ENCODE results near the gene NLRC5.

Gene NLRC5

DNA sequence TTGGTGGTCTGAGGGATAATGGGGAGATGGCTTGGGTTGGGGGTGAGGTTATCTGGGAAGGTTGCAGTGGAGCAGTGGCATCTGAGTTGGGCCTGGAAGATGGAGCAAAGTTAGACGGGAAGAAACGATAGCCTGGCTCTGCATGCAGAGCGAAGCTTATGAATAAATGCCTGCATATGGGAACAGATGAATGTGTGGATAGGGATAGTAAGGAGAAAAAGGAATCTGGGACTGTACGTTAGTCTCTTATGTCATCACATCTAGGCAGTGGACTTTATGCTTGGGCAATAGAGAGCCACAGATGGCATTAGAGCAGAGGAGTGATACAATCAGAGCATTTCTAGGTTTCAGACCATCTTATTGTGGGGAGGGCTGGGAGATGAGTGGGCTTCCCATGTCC is 136.0 kb downstream of the NLRC5 start:
- no peaks in the 10 kb centered on the region for H3K27me3 ChIP-seq (ENCODE audit: low read length)
- no peaks in the 10 kb centered on the region for H3K9me2 ChIP-seq (replicated peaks; ENCODE audit: insufficient read depth, low read length)
- no peak overlapping the region for H3K4me3 ChIP-seq (ENCODE audit: insufficient read depth, low read length, poor library complexity, severe bottlenecking)
- H3K79me2 ChIP-seq (ENCODE audit: insufficient read depth, low read length) = no peaks in the 10 kb centered on the region
- H3K36me3 ChIP-seq (ENCODE audit: low read length) = no peaks in the 10 kb centered on the region
- H3K27ac ChIP-seq (ENCODE audit: low read depth, low read length) = no peak overlapping the region
- no peak overlapping the region for H3K9ac ChIP-seq (ENCODE audit: low read length)
- H3F3A ChIP-seq (ENCODE audit: insufficient read depth) = no peaks in the 10 kb centered on the region
- H2AFZ ChIP-seq (ENCODE audit: low read depth, low read length, severe bottlenecking) = no peak overlapping the region
- no peaks in the 10 kb centered on the region for H4K20me1 ChIP-seq (ENCODE audit: low read depth, low read length)
- H3K4me2 ChIP-seq (ENCODE audit: low read depth, low read length, poor library complexity, severe bottlenecking) = no peak overlapping the region
- TF ChIP-seq, protein P1, sequence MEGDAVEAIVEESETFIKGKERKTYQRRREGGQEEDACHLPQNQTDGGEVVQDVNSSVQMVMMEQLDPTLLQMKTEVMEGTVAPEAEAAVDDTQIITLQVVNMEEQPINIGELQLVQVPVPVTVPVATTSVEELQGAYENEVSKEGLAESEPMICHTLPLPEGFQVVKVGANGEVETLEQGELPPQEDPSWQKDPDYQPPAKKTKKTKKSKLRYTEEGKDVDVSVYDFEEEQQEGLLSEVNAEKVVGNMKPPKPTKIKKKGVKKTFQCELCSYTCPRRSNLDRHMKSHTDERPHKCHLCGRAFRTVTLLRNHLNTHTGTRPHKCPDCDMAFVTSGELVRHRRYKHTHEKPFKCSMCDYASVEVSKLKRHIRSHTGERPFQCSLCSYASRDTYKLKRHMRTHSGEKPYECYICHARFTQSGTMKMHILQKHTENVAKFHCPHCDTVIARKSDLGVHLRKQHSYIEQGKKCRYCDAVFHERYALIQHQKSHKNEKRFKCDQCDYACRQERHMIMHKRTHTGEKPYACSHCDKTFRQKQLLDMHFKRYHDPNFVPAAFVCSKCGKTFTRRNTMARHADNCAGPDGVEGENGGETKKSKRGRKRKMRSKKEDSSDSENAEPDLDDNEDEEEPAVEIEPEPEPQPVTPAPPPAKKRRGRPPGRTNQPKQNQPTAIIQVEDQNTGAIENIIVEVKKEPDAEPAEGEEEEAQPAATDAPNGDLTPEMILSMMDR (IDR thresholded peaks at IDR 0.05; ENCODE audit: insufficient read depth, low read length, poor library complexity, severe bottlenecking) = no peak
- no peak for TF ChIP-seq EZH2phosphoT487 (conservative IDR thresholded peaks at IDR 0.05; ENCODE audit: low read length)
- H3K9me3 ChIP-seq (ENCODE audit: insufficient read depth, low read length) = no peaks in the 10 kb centered on the region

DNA sequence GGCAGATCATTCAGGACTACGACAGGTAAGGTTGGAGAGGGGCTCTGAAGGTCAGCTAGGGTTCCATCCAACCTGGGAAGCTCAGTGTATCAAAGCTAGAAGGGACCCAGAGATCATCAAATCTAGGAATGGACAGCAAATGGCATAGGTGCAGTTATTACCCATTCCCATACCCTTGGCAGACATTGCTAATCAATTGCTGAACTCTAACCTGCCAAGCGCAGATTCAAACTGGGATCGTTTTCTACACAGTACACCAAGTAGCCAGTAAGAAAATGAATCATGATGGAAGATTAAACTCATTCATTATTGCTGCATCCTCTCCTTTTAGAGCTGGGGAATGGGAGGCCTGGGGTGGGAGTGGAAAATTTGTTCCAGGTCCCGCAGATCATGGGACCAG is 136.6 kb downstream of the NLRC5 start:
- Histone ChIP-seq H3K9me2 (replicated peaks; ENCODE audit: insufficient read depth, low read length) (no peaks in the 10 kb centered on the region), H3K9me3 (ENCODE audit: insufficient read depth, low read length) (no peaks in the 10 kb centered on the region), H3K36me3 (ENCODE audit: low read length) (no peaks in the 10 kb centered on the region), H3K4me3 (ENCODE audit: insufficient read depth, low read length, poor library complexity, severe bottlenecking) (no peak overlapping the region), H3K27ac (ENCODE audit: low read depth, low read length) (no peak overlapping the region), H3K4me2 (ENCODE audit: low read depth, low read length, poor library complexity, severe bottlenecking) (no peak overlapping the region), H2AFZ (ENCODE audit: low read depth, low read length, severe bottlenecking) (no peak overlapping the region), H3K79me2 (ENCODE audit: insufficient read depth, low read length) (no peaks in the 10 kb centered on the region), H3F3A (ENCODE audit: insufficient read depth) (no peaks in the 10 kb centered on the region), H4K20me1 (ENCODE audit: low read depth, low read length) (no peaks in the 10 kb centered on the region), H3K27me3 (ENCODE audit: low read length) (no peaks in the 10 kb centered on the region), H3K9ac (ENCODE audit: low read length) (no peak overlapping the region)
- TF ChIP-seq, protein P1 (IDR thresholded peaks at IDR 0.05; ENCODE audit: insufficient read depth, low read length, poor library complexity, severe bottlenecking) = no peak
- no peak for TF ChIP-seq EZH2phosphoT487 (conservative IDR thresholded peaks at IDR 0.05; ENCODE audit: low read length)

DNA sequence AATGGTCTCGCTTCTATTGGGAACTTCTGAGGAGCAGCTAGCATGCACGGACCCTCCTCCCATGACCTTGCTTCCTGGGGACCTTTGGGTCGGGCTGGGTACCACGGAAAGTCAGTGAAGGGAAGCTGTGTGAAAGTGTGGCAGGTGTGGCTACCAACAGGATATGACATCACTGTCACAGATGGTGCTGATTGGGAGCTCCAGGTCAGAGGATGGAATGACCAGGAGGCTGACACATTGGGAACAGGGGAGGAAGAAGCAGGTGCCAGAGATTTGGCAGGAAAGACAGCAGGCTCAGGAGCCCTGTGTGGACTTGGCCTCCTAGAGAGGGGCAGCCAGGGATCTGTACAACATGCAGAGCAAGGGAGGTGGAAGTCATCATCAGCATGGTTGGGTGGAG is 137.1 kb downstream of the NLRC5 start:
- Histone ChIP-seq H4K20me1 (ENCODE audit: low read depth, low read length) (no peaks in the 10 kb centered on the region), H3K9ac (ENCODE audit: low read length) (no peak overlapping the region), H3K9me3 (ENCODE audit: insufficient read depth, low read length) (no peaks in the 10 kb centered on the region), H2AFZ (ENCODE audit: low read depth, low read length, severe bottlenecking) (no peak overlapping the region), H3K4me2 (ENCODE audit: low read depth, low read length, poor library complexity, severe bottlenecking) (no peak overlapping the region), H3K9me2 (replicated peaks; ENCODE audit: insufficient read depth, low read length) (no peaks in the 10 kb centered on the region), H3K27ac (ENCODE audit: low read depth, low read length) (no peak overlapping the region), H3F3A (ENCODE audit: insufficient read depth) (no peaks in the 10 kb centered on the region), H3K4me3 (ENCODE audit: insufficient read depth, low read length, poor library complexity, severe bottlenecking) (no peak overlapping the region), H3K27me3 (ENCODE audit: low read length) (no peaks in the 10 kb centered on the region), H3K79me2 (ENCODE audit: insufficient read depth, low read length) (no peaks in the 10 kb centered on the region), H3K36me3 (ENCODE audit: low read length) (no peaks in the 10 kb centered on the region)
- TF ChIP-seq EZH2phosphoT487 (conservative IDR thresholded peaks at IDR 0.05; ENCODE audit: low read length) = no peak
- TF ChIP-seq, protein P1 (IDR thresholded peaks at IDR 0.05; ENCODE audit: insufficient read depth, low read length, poor library complexity, severe bottlenecking) = no peak
